Measurements from ENCODE around the gene CELF4.

DNA sequence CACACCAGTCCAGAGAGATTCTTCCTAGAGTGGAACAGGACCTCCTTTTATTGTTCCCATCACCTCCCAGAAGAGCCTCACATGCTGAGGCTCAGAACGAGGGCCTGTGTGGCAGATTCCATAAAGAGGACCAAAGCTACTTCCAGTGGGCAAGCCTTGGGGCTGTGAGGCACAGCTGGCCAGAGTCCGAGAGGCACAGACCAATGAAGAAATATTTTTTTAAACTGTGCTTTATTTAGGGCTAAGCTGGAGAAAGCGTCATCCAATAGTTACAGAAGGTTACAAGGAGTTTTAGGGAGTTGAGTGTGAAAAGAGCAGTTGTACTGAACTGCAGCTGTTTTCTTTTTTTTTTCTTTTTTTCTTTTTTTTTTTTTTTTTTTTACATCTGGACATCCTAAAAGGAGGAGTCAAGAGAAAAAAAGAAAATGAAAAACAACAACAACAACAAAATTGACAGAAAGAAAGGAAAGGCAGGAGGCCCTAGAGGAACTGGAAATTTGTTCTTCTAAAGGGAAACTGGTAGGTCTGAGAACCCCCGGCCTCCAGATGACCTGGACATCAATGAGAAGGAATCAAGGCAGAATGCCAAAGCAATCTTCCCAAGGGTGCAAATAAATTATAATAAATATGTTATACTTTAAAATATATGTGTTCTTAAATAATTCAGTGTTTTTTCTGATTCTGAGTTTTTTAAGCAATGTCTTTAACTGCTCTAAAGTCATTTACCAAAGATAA, 322.6 kb downstream of the CELF4 start:
- TF ChIP-seq CHD4 (IDR thresholded peaks at IDR 0.05), result no peak
- no peak for TF ChIP-seq USF2 (IDR thresholded peaks at IDR 0.05; ENCODE audit: borderline replicate concordance, low read depth, low read length)
- TF ChIP-seq EGR1 (IDR thresholded peaks at IDR 0.05; ENCODE audit: borderline replicate concordance in 1 of 2, low read depth in 2 of 2, low read length in 2 of 2), result no peak
- TF ChIP-seq BRCA1 (IDR thresholded peaks at IDR 0.05; ENCODE audit: low read depth, low read length), result no peak
- no peak for TF ChIP-seq EP300 (IDR thresholded peaks at IDR 0.05; ENCODE audit: borderline replicate concordance in 1 of 2, control insufficient read depth in 1 of 2, low read depth in 2 of 2, low read length in 2 of 2)
- no peak for TF ChIP-seq RAD21 (IDR thresholded peaks at IDR 0.05; ENCODE audit: insufficient read depth, low read depth, low read length)
- no peak for TF ChIP-seq HCFC1 (IDR thresholded peaks at IDR 0.05; ENCODE audit: low read length)
- no peak for TF ChIP-seq ASH2L (IDR thresholded peaks at IDR 0.05; ENCODE audit: borderline replicate concordance, low read depth)
- TF ChIP-seq JUND (IDR thresholded peaks at IDR 0.05; ENCODE audit: low read depth, low read length), result no peak
- TF ChIP-seq ZBTB4 (CRISPR knock-in tag; IDR thresholded peaks at IDR 0.05), result no peak
- TF ChIP-seq CTCF (IDR thresholded peaks at IDR 0.05 in 2 of 3, conservative IDR thresholded peaks at IDR 0.05 in 1 of 3; ENCODE audit: control insufficient read depth in 2 of 3, extremely low read depth in 1 of 3, insufficient read depth in 1 of 3, low read depth in 3 of 3, low read length in 3 of 3), result no peak

All from GM12878 (cell line).